T-helper 1 cell (primary cell): ENCODE results near the gene PMM2.

Experiments
- DNase-seq, 5 donors: peaks; one replicate each; pipeline ENCODE4 v3.0.0-alpha.2; 2012 to 2020

The PMM2 gene

GRCh38 chr16:8853150-8853549 lies 55.5 kb downstream of the PMM2 start:
- no peak for DNase-seq

DNA sequence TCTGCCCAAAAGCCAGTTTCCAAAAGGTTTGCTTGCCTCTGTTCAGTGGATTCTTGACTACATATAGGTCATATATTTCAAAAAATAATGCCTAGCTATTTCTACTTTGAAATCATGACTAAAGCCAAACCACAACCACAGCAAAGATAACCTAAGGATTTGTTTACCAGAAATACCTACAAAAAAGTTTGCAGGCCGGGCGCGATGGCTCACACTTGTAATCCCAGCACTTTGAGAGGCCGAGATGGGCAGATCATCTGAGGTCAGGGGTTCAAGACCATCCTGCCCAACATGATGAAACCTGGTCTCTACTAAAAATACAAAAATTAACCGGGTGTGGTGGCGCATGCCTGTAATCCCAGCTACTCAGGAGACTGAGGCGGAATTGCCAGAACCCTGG lies 56.0 kb downstream of the PMM2 start:
- DNase-seq: no peak

GRCh38 chr16:8854298-8854948 lies 56.8 kb downstream of the PMM2 start:
- no peak for DNase-seq

DNA sequence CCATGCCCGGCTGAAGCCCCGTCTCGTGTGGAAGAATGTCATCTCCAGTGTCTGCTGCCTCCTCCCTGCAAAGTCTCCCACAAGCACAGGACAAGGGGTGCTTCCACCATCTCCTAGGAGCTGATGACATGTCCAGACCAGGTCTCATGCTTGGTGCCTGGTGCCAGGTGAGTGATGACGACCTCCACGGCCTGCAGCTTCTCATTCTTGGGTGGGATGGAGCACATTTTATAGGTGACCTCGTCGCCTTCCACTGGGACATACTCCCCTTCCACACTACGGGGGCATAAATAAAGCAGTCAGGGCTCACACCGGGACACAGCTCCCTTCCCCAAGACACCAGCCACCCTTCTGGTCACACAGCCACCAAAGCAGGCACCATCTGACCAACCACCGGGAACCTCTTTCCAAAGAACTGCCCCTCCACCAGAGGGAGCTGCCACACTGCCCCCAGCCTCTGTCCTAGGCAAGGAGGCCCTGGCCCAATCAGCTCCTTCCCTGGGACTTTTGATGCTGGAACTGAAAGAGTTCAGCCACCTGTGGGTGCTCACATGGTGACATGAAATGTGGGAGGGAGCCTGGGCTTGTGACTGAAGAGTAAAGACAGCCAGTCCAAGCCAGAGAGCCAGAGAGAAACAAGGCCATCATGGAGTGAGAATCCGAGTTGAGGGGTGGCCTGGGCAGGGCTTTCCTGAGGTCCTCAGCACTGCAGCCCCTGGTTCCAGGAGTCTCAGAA lies 57.6 kb downstream of the PMM2 start:
- DNase-seq: no peak

- no peak for DNase-seq
Observed at GRCh38 chr16:8855972-8856371, 58.3 kb downstream of the PMM2 start.

GRCh38 chr16:8858994-8859912 lies 61.6 kb downstream of the PMM2 start:
- DNase-seq: no peak

DNA sequence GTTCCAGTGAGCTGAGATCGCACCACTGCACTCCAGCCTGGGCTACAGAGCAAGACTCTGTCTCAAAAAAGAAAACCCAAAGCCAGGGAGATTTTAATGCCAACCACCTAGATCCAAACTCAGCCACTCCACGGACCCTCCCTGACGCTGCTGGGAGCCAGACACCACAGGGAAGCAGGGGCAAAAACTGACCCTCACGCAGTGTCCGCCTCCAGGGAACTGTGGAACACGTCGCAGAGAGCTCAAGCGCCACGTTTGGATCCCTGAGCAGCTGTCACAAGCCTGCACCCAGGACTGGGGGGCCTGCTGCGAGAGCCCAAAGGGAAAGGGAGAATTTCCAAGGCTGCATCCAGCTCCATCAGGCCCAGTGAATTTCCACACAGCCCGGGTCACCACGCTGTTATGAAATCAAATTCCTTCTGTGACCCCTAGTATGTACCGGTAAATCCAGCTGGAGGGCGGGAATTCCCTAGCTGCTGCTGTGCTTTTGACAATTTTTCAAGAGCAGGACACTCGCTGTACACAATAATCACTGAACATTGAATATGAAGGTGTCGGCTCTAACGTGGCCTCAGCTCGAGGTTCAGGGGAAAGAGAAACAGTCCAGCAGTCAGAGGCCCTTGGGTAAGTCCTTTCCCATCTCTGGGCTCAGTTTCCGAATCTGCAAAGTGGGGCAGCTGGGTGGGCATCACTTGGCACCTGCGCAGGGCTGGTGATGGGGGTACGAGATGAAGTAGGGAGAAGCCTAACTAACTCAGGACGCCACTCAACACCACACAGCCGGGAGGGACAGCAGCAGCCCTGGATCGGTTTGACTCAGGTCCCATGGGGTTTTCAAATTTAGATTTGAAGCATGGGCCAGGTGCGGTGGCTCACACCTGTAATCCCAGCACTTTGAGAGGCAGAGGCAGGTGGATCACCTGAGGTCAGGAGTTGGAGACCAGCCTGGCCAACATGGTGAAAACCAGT lies 62.6 kb downstream of the PMM2 start:
- no peak for DNase-seq

- DNase-seq: no peak
Observed at GRCh38 chr16:8861563-8862308, 64.1 kb downstream of the PMM2 start.

DNA sequence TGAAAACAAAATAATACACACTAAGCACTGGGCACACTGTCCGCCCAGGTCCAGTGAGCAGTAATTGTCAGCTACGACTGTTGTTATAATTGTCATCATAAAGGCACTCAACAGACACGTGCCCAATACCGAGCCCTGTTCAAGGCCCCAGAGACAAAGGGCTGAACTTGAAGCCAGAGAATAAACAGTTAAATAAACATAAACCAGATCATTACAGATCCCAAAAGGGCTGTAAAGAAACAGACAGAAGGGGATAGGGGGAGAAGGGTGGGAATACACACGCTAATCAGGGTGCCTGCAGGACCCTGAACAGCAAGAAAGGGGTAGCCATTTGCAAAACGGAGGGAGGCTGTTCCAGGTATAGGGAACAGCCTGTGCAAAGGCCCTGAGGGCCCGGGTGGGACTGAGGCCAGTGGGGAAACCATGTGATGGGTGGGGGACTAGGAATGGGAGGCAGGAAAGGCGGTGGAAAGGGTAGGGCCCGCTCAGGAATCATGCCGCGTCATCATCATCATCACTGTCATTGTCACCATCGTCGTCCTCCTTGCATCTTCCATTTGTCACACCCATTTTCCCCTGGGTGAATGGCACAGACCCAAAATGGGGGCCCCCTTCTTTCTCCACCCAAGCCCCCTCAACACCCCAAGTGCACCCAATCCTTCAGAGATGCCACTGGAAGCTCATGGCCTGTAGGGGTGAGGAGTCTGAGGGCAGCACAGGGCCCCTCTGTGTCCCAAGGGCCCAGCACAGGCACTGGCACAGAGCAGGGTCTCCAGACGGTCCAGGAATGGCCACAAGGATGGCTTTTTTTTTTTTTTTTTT lies 64.9 kb downstream of the PMM2 start:
- no peak for DNase-seq

GRCh38 chr16:8863594-8864424 lies 66.2 kb downstream of the PMM2 start:
- DNase-seq: no peak

GRCh38 chr16:8864480-8865110 lies 67.0 kb downstream of the PMM2 start:
- no peak for DNase-seq

- DNase-seq: no peak
Observed at GRCh38 chr16:8865145-8865882, 67.7 kb downstream of the PMM2 start.

DNA sequence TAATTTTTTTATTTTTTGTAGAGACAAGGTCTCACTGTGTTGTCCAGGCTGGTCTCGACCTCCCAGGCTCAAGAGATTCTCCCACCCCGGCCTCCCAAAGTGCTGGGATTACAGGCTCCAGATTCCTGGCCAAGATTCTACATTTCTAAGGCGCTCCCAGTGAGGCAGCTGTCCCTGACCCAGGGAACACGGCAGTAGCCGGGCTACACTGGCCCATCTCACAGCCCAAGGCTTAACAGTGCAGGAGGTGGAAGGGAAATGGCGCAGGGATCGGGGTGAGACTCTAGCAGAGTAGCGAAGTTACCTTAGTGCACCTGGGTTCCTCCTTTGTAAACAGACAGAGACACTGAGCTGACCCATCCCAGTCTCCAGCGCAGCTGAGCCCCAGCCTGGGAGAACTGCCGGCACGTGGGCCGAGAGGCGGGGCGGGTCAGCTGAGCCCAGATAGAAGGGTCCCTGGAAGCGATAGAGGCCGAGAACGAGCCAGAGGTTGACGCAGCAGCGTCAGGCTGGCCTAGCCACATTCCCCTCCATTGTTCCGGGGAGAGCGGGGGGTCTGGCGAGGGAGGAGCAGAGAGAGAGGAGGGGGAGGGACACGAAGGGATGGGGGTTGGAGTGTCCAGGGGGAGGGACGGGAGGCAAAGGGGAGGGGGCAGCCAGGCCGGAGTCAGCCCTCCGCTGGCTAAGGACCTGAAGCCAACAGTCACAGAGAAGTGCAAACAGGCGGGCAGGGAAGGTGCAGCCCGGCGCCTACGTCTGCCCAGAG lies 68.7 kb downstream of the PMM2 start:
- DNase-seq: no peak

DNA sequence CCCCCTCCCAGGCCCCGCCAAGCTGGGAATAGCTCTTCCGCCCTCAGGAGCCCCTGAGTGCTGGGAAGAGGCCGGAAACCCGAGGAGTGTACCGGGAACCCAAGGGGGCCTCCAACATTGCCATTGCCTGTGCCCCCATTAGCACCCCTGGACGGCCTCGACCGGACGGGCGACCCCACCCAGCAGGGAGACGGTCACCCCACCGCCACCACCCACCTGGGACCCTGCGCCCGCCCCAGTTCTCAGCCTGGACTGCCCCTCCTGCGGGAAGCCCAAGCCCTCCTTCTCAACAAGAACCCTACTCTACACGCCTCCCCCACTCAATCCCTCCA lies 69.2 kb downstream of the PMM2 start:
- no peak for DNase-seq

GRCh38 chr16:8867216-8867931 lies 69.7 kb downstream of the PMM2 start:
- DNase-seq: peak in 2 of 5 donors; percentile 20 to 36

GRCh38 chr16:8867932-8868415 lies 70.3 kb downstream of the PMM2 start:
- DNase-seq: peak in 2 of 5 donors; percentile 45 to 49
